Measurements from ENCODE around the gene SFMBT1.

GRCh38 chr3:52871761-52872160, 174.1 kb downstream of the SFMBT1 start:
- TF ChIP-seq GATA2 (IDR thresholded peaks at IDR 0.05; ENCODE audit: low read depth, low read length) (no peak), GATA3 (IDR thresholded peaks at IDR 0.05; ENCODE audit: low read depth, low read length) (no peak)
